Activated T-helper 1 cell treated with anti-CD3 and anti-CD28 coated beads, Interleukin-12 subunit alpha, Interleukin-12 subunit beta, Interleukin-2, Interleukin-4 antibody, amounts not matched to agents 30 ng/mL and 10 ng/mL and 1 ng/mL, durations not matched to agents 14 hours and 24 hours and 36 hours (primary cell): ENCODE data around the gene CALN1. TPM values are rescaled to one million over a fixed set of nuclear protein-coding genes. Genes with fewer than 3 reads are reported as not detected.

Experiments
- DNase-seq: peaks from one replicate; pipeline ENCODE4 v3.0.0; 2021; ENCODE audit warnings: low spot score
- H3K27ac Mint-ChIP-seq: one replicate; pipeline ENCODE4 v1.8.0; 2021; ENCODE audit warnings: mild to moderate bottlenecking, mixed read lengths
- H3K27me3 Mint-ChIP-seq: one replicate; pipeline ENCODE4 v1.8.0; 2022; ENCODE audit warnings: mild to moderate bottlenecking, moderate library complexity, mixed read lengths; ENCODE audit not compliant: insufficient read depth
- H3K36me3 Mint-ChIP-seq: one replicate; pipeline ENCODE4 v1.8.0; 2021; ENCODE audit warnings: low read depth, mixed read lengths
- H3K4me1 Mint-ChIP-seq: one replicate; pipeline ENCODE4 v1.8.0; 2021; ENCODE audit warnings: low read depth, mixed read lengths
- H3K4me3 Mint-ChIP-seq: one replicate; pipeline ENCODE4 v1.8.0; 2021; ENCODE audit warnings: mild to moderate bottlenecking, moderate library complexity, mixed read lengths
- H3K9me3 Mint-ChIP-seq: one replicate; pipeline ENCODE4 v1.8.0; 2021; ENCODE audit warnings: mixed read lengths
- intact Hi-C: fragments of 100-400 bp; cut with micrococcal nuclease; formaldehyde crosslinking; loops from one replicate; pipeline ENCODE4 v1.15.1; 2024
- total RNA-seq: library from RNA; stranded (reverse); gene quantifications from 2 replicates; pipeline ENCODE4 v1.2.3, GENCODE V29; 2022

Gene CALN1
- total RNA-seq, 1 donor from 2014 or later, result not detected

DNA sequence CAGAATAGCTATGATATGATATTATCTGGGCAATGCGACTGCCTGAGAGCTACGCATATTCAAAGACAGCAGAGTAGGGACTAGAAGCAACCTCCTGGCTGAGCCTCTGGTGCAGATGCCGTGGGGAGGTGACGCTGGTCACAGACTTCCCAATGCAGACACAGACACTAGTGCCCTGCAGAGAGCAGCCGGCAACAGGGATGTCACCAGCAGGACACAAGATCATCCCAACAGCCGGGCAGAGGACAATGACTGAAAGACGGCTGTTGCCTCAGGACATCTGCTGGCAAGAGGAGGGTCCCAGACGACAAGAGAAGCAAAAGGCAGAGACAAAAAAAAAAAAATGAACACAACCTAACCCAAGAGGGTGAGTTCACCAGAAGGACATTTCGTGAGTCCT lies 104.6 kb downstream of the CALN1 start:
- Mint-ChIP-seq H3K9me3 (no peaks in the 10 kb centered on the region), H3K27me3 (no peaks in the 10 kb centered on the region), H3K36me3 (no peaks in the 10 kb centered on the region), H3K4me3 (no peak overlapping the region), H3K27ac (no peak overlapping the region), H3K4me1 (no peaks in the 10 kb centered on the region)
- DNase-seq, result no peak
- intact Hi-C loops, result no loop called here

DNA sequence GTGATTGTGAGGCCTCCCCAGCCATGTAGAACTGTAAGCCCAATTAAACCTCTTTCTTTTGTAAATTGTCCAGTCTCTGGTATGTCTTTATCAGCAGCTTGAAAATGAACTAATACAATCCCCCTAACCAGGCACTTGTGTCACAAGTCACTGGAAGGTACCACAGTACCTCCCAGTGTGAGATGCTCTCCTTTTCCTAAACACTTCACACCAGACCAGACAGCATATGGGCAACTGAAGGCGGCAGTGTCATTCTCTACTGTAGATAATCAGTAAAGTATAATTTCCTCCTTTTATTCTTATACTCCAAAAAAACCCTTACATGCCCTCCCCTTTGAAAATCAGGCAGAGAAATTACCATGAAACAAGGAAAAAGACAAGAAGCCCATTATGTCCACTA lies 113.2 kb downstream of the CALN1 start:
- H3K27me3 Mint-ChIP-seq, result no peaks in the 10 kb centered on the region
- intact Hi-C loops, result no loop called here
- H3K4me3 Mint-ChIP-seq, result no peak overlapping the region
- no peaks in the 10 kb centered on the region for H3K4me1 Mint-ChIP-seq
- H3K9me3 Mint-ChIP-seq, result no peaks in the 10 kb centered on the region
- H3K27ac Mint-ChIP-seq, result no peak overlapping the region
- no peaks in the 10 kb centered on the region for H3K36me3 Mint-ChIP-seq
- no peak for DNase-seq

DNA sequence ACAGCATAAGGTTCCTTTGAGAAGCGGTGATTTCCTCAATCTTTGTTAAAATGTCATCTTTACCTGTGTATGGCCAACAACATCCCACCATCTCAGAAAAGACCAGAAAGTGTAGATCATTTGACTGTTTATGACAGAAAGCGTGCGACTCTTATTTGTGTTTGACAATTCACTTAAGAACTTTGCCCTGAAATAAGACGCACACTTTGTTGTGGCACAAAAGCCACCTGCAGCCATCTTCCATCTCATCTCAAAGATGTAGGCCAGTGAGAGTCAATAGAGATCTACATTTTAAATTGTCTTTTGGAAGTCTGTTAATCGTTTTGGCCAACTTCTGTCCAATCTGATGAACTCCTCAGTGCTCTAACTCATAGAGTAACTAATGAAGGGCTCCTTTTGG lies 114.0 kb downstream of the CALN1 start:
- no peaks in the 10 kb centered on the region for H3K27me3 Mint-ChIP-seq
- no peak for DNase-seq

DNA sequence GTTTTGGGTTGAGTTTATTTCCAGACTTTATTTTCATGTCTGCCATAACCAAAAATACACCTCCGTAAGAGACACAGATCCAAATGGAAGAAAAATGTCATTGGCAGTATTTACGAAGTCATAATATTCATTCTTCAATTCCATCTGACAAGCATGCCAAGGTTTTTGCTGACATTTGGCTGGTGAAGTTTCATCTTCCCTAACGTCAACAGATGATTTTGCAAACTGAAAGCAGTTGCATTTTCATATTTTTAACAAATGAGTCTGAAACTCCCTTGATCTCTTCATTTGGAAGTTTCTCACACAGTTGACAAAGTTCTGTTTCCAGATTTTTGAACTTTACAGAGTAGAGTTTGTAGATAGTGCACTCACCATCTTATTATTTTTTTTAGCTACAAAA lies 114.5 kb downstream of the CALN1 start:
- Mint-ChIP-seq H3K4me3 (no peak overlapping the region), H3K9me3 (no peaks in the 10 kb centered on the region), H3K27ac (no peak overlapping the region), H3K4me1 (no peaks in the 10 kb centered on the region), H3K27me3 (no peaks in the 10 kb centered on the region), H3K36me3 (no peaks in the 10 kb centered on the region)
- DNase-seq, result no peak
- intact Hi-C loops, result no loop called here

More for the DNA sequence above, 114.0 kb downstream of the CALN1 start:
- H3K4me1 Mint-ChIP-seq, result no peaks in the 10 kb centered on the region
- no peak overlapping the region for H3K4me3 Mint-ChIP-seq
- intact Hi-C loops, result no loop called here
- no peaks in the 10 kb centered on the region for H3K9me3 Mint-ChIP-seq
- no peak overlapping the region for H3K27ac Mint-ChIP-seq
- no peaks in the 10 kb centered on the region for H3K36me3 Mint-ChIP-seq

DNA sequence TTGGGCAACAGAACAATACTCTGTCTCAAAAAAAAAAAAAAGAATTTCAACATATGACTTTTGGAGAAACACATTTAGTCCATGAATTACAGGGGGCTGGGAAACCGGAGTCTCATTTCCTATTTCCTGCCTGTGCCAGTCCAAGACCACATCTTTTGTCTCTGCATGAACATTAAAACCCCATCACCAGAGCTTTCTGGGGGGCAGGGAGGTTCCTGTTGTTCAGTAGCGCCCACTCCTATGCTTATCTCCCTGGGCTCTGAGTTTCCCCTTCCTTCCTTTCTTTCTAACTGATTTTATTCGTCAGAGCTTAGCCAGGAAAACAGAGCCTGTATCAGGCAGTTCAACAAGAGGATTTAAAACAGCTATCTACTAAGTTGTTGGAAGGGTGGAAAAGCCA lies 119.3 kb downstream of the CALN1 start:
- no peak for DNase-seq
- Mint-ChIP-seq H3K9me3 (peaks cover 5% of the 10 kb centered on the region), H3K27ac (no peak overlapping the region), H3K4me3 (no peak overlapping the region), H3K36me3 (no peaks in the 10 kb centered on the region), H3K27me3 (no peaks in the 10 kb centered on the region), H3K4me1 (no peaks in the 10 kb centered on the region)
- intact Hi-C loops, result no loop called here

DNA sequence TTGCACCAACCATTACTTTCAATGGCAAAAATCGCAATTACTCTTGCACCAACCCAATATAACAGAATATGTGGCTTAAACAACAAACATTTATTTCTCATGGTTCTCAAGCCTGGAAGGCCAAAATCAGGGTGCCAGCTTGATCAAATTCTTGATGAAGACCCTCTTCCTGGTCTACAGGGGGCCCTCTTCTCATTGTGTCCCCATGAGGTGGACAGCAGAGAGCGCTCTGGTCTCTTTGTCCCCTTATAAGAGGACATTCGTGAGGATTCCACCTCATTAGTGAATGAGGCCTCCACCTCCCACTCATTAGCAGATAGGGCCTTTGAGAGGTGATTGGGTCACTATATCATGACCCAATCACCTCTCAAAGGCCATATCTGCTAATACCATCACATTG lies 120.0 kb downstream of the CALN1 start:
- no peak overlapping the region for H3K4me3 Mint-ChIP-seq
- H3K36me3 Mint-ChIP-seq, result no peaks in the 10 kb centered on the region
- H3K27me3 Mint-ChIP-seq, result no peaks in the 10 kb centered on the region
- peaks cover 5% of the 10 kb centered on the region for H3K9me3 Mint-ChIP-seq
- no peaks in the 10 kb centered on the region for H3K4me1 Mint-ChIP-seq
- intact Hi-C loops, result no loop called here
- H3K27ac Mint-ChIP-seq, result no peak overlapping the region
- DNase-seq, result no peak

DNA sequence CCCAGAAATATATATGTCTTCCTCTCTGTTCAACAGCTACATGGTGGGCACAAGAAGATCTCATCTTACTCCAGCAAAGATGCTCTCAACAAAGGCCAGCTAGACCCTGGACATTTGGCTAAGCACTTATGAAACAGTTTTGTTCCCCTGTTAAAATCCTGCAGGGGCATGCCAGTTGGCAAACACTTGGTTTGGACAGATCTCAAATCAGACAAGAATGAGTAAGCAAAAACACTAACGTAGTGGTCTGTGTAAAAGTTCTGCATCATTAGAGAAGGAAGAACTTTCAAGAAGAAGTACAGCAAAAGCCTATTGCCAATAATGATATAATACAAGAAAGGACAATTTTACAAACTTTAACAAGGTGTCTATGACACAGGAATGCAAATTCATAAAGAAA lies 125.6 kb downstream of the CALN1 start:
- intact Hi-C loops, result no loop called here
- Mint-ChIP-seq H3K27me3 (no peaks in the 10 kb centered on the region), H3K9me3 (peaks cover 9% of the 10 kb centered on the region), H3K27ac (no peak overlapping the region), H3K4me1 (no peaks in the 10 kb centered on the region), H3K36me3 (no peaks in the 10 kb centered on the region), H3K4me3 (no peak overlapping the region)
- no peak for DNase-seq

DNA sequence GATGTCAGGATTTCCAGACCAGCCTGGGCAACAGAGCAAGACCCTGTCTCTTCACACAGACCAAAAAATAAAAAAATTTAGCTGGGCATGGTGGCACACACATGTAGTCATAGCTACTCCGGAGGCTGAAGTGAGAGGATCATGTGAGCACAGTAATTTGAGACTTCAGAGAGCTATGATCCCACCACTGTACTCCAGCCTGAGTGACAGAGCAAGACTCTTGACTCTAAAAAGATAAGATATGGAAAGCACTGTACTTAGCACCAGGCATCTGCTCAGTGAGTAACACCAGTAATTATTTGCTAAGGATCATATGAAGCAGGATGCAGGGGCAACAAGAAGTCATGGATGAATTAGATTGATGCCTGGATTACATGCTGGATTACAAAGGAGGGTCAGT lies 128.8 kb downstream of the CALN1 start:
- Mint-ChIP-seq H3K9me3 (peaks cover 17% of the 10 kb centered on the region), H3K4me1 (no peaks in the 10 kb centered on the region), H3K36me3 (no peaks in the 10 kb centered on the region), H3K27me3 (no peaks in the 10 kb centered on the region), H3K4me3 (no peak overlapping the region), H3K27ac (no peak overlapping the region)
- no peak for DNase-seq
- intact Hi-C loops, result no loop called here

DNA sequence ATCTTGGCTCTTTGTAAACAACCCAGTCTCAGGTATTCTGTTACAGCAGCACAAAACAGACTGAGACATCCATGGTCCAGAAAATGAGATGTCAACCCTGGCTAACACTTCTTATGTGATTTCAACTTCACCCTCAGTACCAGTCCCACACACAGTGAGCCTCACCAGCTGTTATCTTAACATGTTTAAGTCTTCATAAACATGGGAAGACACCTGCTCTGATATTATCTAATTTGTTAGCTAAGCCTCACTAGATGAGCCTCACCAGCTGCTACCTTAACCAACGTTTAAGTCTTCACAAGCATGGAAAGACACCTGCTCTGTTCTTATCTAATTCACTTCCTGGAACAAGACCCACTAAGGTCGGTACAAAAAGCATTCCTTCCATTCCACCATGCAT lies 130.8 kb downstream of the CALN1 start:
- no peak for DNase-seq
- Mint-ChIP-seq H3K4me3 (no peak overlapping the region), H3K9me3 (peaks cover 22% of the 10 kb centered on the region), H3K36me3 (no peaks in the 10 kb centered on the region), H3K27me3 (no peaks in the 10 kb centered on the region), H3K27ac (no peak overlapping the region), H3K4me1 (no peaks in the 10 kb centered on the region)
- intact Hi-C loops, result no loop called here

DNA sequence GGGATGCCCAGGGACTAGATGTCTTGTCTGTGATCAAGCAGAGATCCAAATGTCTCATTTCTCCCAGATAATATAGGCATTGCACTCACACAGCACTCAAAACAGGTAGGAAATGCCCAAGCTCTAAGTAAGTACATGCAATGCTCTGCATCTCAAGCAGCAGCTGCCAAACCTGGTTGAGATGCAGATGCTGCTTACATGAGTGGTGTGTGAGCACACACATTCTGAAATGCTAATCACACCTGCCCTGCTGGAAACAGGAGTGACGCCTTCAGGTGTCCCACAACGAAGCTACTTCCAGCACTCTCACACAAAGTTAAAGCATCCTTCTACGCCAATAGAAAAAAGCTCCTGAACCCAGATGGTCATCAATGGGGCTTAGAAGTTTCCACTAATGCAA lies 132.9 kb downstream of the CALN1 start:
- intact Hi-C loops, result no loop called here
- no peaks in the 10 kb centered on the region for H3K27me3 Mint-ChIP-seq
- H3K4me1 Mint-ChIP-seq, result no peaks in the 10 kb centered on the region
- no peak overlapping the region for H3K27ac Mint-ChIP-seq
- H3K9me3 Mint-ChIP-seq, result peaks cover 27% of the 10 kb centered on the region
- H3K4me3 Mint-ChIP-seq, result no peak overlapping the region
- no peaks in the 10 kb centered on the region for H3K36me3 Mint-ChIP-seq
- no peak for DNase-seq

DNA sequence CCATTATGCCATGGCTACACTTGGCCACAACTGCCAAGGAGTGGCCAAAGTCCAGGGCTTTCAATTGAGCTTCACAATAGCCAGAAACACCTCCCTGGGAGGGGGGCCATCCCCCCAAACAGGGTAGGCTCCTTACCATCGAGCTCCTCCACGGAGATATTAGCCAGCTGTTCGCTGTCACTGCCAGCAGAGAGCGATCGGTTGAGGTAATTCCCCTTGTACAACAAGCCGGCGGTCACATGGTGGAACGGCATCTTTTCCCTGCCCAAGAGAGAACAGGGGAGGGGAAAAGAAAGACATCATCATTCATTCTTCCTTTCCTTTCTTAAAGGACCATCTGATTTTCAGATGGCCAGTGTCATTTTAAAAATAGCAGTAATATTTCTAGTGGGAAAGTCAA lies 133.6 kb downstream of the CALN1 start:
- Mint-ChIP-seq H3K36me3 (no peaks in the 10 kb centered on the region), H3K4me3 (no peak overlapping the region), H3K27ac (no peak overlapping the region), H3K27me3 (no peaks in the 10 kb centered on the region), H3K4me1 (no peaks in the 10 kb centered on the region), H3K9me3 (peaks cover 27% of the 10 kb centered on the region)
- intact Hi-C loops, result no loop called here
- no peak for DNase-seq

DNA sequence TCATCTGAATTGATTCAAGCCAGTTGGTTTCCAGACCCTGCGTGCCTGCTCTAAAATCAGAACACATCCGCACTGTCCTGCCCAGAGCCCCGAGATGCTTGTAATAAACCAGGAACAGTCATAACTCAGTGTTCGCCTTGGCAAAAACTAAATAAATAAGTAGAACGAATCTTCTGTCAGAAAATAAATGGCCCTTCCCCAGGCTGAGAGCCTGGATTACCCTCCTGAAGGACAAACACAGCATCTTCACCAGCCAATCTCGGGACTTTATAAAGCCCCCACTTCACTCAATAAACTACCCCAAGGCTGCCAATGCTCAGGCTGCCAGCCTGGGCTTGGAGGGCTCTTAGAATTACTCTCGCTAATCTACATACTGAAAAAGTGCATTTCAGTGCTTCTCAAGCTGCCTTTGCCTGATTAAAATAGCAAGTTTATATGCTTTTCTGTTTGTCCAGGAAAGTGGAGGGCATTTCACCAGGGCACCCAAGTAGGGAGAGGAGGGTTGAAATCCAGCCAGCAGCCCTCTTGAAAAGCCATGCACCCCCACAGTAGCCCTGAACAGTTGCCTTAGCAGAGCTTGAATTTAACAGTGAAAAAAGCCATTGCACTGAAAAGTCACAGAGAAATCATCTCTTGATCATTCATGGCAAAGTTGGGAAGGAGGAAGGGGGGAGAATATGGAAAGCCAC lies 136.6 kb downstream of the CALN1 start:
- no peaks in the 10 kb centered on the region for H3K27me3 Mint-ChIP-seq
- H3K36me3 Mint-ChIP-seq, result no peaks in the 10 kb centered on the region
- H3K4me3 Mint-ChIP-seq, result no peak overlapping the region
- H3K4me1 Mint-ChIP-seq, result no peaks in the 10 kb centered on the region
- no peak for DNase-seq
- intact Hi-C loops, result no loop called here
- H3K9me3 Mint-ChIP-seq, result peaks cover 26% of the 10 kb centered on the region
- H3K27ac Mint-ChIP-seq, result no peak overlapping the region

DNA sequence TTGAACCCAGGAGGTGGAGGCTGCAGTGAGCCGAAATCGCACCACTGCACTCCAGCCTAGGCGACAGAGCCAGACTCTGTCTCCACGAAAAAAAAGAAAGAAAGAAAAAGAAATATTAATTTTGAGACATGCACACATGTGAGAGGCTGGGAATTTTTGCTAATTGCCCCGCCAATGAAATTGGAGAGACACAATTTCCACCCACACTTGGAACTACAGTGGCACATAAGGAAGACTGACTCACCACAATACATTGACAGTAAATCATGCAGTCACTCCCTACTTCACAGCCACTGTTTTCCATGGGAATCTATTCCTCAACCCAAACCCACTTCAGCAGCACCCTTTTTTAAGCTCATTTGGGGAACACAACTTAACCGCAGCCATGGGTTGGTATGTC lies 139.7 kb downstream of the CALN1 start:
- H3K27ac Mint-ChIP-seq, result no peak overlapping the region
- DNase-seq, result no peak
- no peaks in the 10 kb centered on the region for H3K27me3 Mint-ChIP-seq
- peaks cover 20% of the 10 kb centered on the region for H3K9me3 Mint-ChIP-seq
- intact Hi-C loops, result no loop called here
- H3K4me3 Mint-ChIP-seq, result no peak overlapping the region
- no peaks in the 10 kb centered on the region for H3K4me1 Mint-ChIP-seq
- no peaks in the 10 kb centered on the region for H3K36me3 Mint-ChIP-seq

DNA sequence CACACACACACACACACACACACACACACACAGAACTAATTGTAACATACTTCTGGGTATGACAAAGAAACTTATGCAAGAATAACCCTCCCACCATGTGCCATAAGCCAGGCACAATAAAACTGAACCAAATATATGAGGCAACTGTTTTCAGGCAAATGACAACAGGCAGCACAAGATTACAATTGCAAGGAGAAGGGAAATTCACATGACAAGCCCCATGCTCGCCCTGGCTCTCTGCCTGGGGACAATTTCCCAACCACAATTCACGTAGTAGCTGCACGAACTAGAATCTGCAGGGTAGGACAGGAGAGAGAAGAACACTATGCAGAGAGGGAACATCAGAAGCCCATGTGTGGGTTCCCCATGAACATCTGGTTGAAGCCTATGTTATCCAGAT lies 143.3 kb downstream of the CALN1 start:
- H3K27me3 Mint-ChIP-seq, result no peaks in the 10 kb centered on the region
- H3K36me3 Mint-ChIP-seq, result no peaks in the 10 kb centered on the region
- no peak for DNase-seq
- H3K9me3 Mint-ChIP-seq, result peaks cover 5% of the 10 kb centered on the region
- intact Hi-C loops, result no loop called here
- no peaks in the 10 kb centered on the region for H3K4me1 Mint-ChIP-seq
- H3K4me3 Mint-ChIP-seq, result no peak overlapping the region
- no peak overlapping the region for H3K27ac Mint-ChIP-seq
